ENCODE measurements around the gene ALG12. TPM values are rescaled to one million over a fixed set of nuclear protein-coding genes. Genes with fewer than 3 reads are reported as not detected.

The ALG12 gene
- total RNA-seq, 1 donor from 2014 or later: 25.9 TPM

DNA sequence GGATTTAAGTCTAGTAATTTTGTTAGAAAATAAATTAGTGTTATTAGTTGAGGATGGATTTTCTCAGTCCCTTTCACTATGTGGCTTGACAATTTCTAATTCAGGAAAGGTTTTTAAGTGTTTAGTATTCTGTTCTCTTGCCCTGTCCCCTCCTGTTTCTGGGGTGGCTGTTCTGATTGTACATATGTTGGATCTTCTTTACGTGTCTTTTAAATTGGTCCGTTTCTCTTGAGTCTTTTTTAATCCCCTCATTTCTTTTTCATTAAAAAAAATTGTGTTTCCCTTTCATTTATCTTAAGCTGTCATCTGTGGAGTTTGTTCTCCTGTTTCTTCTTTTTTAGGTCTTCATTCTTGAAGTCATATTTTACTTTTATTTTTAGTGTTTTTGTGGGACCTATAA is 52.1 kb downstream of the ALG12 start:
- no peaks in the 10 kb centered on the region for H3K36me3 ChIP-seq
- TF ChIP-seq CTCF (IDR thresholded peaks at IDR 0.05): no peak
- intact Hi-C loops (cut with DNase I): no loop called here
- H3K4me3 ChIP-seq: no peak overlapping the region
- ATAC-seq (no peak), DNase-seq (no peak)
- peaks cover 25% of the 10 kb centered on the region for H3K9me3 ChIP-seq
- H3K27ac ChIP-seq: no peak overlapping the region
- H3K4me1 ChIP-seq: peaks cover 10% of the 10 kb centered on the region
- H3K27me3 ChIP-seq (ENCODE audit: low read depth): no peaks in the 10 kb centered on the region

DNA sequence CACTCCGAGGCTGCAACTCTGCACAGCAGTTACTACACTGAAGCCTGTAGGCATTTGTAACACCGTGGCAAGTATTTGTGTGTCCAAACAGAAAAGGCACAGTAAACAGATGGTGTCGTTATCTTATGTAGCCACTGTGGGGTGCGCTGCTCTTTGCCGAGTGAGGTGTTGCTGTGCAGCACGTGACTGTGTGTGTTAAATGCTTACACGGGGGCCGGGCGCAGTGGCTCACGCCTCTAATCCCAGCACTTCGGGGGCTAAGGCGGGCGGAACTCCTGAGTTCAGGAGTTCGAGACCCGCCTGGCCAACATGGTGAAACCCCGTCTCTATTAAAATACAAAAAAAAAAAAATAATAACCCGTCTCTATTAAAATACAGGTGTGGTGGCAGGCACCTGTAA is 53.1 kb downstream of the ALG12 start:
- DNase-seq (no peak), ATAC-seq (no peak)
- intact Hi-C loops (cut with DNase I): no loop called here
- Histone ChIP-seq H3K27me3 (ENCODE audit: low read depth) (no peaks in the 10 kb centered on the region), H3K4me1 (peaks cover 10% of the 10 kb centered on the region), H3K4me3 (no peak overlapping the region), H3K27ac (no peak overlapping the region), H3K36me3 (no peaks in the 10 kb centered on the region), H3K9me3 (peaks cover 25% of the 10 kb centered on the region)
- no peak for TF ChIP-seq CTCF (IDR thresholded peaks at IDR 0.05)

- TF ChIP-seq CTCF (IDR thresholded peaks at IDR 0.05): no peak
- Histone ChIP-seq H3K9me3 (peaks cover 19% of the 10 kb centered on the region), H3K4me3 (no peak overlapping the region), H3K27ac (no peak overlapping the region), H3K36me3 (no peaks in the 10 kb centered on the region), H3K4me1 (peaks cover 10% of the 10 kb centered on the region), H3K27me3 (ENCODE audit: low read depth) (no peaks in the 10 kb centered on the region)
- no peak for ATAC-seq
- intact Hi-C loops (cut with DNase I): no loop called here
- no peak for DNase-seq
Measured at GRCh38 chr22:49863931-49864330, 54.3 kb downstream of the ALG12 start.

- peaks cover 10% of the 10 kb centered on the region for H3K4me1 ChIP-seq
- no peak for TF ChIP-seq CTCF (IDR thresholded peaks at IDR 0.05)
- no peak overlapping the region for H3K4me3 ChIP-seq
- H3K27me3 ChIP-seq (ENCODE audit: low read depth): no peaks in the 10 kb centered on the region
- H3K9me3 ChIP-seq: peaks cover 19% of the 10 kb centered on the region
- peak; percentile 77 to 78 for ATAC-seq
- H3K27ac ChIP-seq: no peak overlapping the region
- DNase-seq: no peak
- intact Hi-C loops (cut with DNase I): no loop called here
- H3K36me3 ChIP-seq: no peaks in the 10 kb centered on the region
Measured at GRCh38 chr22:49862496-49862776, 55.8 kb downstream of the ALG12 start.

DNA sequence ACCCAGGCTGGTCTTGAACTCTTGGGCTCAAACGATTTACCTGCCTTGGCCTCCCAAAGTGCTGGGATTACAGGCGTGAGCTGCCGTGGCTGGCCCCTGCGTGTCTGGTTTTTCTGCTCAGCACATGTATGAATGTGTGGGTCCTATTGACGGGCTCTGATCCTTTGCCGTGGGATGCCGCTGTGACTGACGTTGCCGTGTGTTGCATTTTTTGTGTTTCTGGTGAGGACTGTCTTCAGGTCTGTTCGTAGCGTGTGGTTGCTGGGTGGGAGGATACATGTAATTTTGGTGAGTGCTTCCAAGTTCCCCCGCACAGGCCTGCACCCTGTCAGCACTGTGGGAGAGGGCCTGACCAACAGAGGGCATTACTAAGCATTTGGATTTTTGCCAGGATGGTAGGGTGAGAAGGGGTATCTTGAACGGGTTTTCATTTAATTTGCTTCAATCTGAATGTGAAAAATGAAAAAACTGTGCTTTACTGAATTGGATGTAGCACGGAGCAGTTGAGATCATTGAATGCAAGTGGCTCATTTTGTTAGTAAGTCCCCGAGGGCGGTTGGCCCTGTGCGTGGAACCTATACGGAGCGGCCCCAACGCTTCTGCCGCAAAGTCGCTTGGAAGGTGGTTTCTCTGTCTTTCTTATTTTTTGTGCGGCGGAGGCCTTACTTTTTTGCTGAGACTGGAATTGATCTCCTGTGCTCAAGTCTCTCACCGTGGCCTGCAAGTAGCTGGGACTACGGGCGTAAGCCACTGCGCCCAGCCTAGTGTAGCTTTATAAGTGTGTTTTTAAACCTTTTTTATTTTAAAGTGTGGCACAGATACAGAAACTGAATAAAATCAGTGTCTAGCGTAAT is 56.4 kb downstream of the ALG12 start:
- peaks cover 10% of the 10 kb centered on the region for H3K4me1 ChIP-seq
- no peak overlapping the region for H3K4me3 ChIP-seq
- intact Hi-C loops (cut with DNase I): no loop called here
- H3K9me3 ChIP-seq: peaks cover 16% of the 10 kb centered on the region
- DNase-seq (no peak), ATAC-seq (peak; percentile 28 to 34)
- no peak for TF ChIP-seq CTCF (IDR thresholded peaks at IDR 0.05)
- H3K27ac ChIP-seq: no peak overlapping the region
- H3K36me3 ChIP-seq: no peaks in the 10 kb centered on the region
- no peaks in the 10 kb centered on the region for H3K27me3 ChIP-seq (ENCODE audit: low read depth)

Measured in lower lobe of right lung (tissue), 2 donors.